DND-41 (cell line): ENCODE data around the gene MAGI1.

Source experiments
- ATAC-seq: fragments of 200-7000 bp; cut with Tn5 transposase; 3 replicates; pipeline ENCODE4 v1.9.1; 2021; ENCODE audit warnings: low read depth; ENCODE audit not compliant: insufficient read depth
- DNase-seq: peaks from one replicate; pipeline ENCODE4 v3.0.0-alpha.2; 2020
- H2AFZ ChIP-seq: 2 replicates; pipeline ENCODE4 v1.6.0; 2012; ENCODE audit warnings: low read depth, low read length
- H3K27ac ChIP-seq: 2 replicates; pipeline ENCODE4 v1.5.1; 2012; ENCODE audit warnings: low read length, inconsistent platforms
- H3K27me3 ChIP-seq: fragments of 200-600 bp; sonication (generic); 2 replicates; pipeline ENCODE4 v1.6.0; 2012; ENCODE audit warnings: low read length, mild to moderate bottlenecking, inconsistent platforms; ENCODE audit not compliant: insufficient read depth, poor library complexity
- H3K36me3 ChIP-seq: 2 replicates; pipeline ENCODE4 v1.5.1; 2012; ENCODE audit warnings: low read length, inconsistent platforms; ENCODE audit not compliant: insufficient read depth
- H3K4me1 ChIP-seq: 2 replicates; pipeline ENCODE4 v1.5.1; 2012; ENCODE audit warnings: mild to moderate bottlenecking, low read length; ENCODE audit not compliant: insufficient read depth
- H3K4me2 ChIP-seq: 2 replicates; pipeline ENCODE4 v1.6.0; 2012; ENCODE audit warnings: mild to moderate bottlenecking, moderate library complexity, low read length, inconsistent platforms; ENCODE audit not compliant: insufficient read depth
- H3K4me3 ChIP-seq, 2 experiments: fragments of 200-600 bp in 1 of 2; shearing (Covaris generic) in 1 of 2; 2 replicates each; pipeline ENCODE4 v1.5.1; 2012 to 2016; ENCODE audit warnings: inconsistent platforms in 2 of 2, low read length in 2 of 2, mild to moderate bottlenecking in 2 of 2, low read depth in 1 of 2, moderate library complexity in 1 of 2
- H3K79me2 ChIP-seq: 2 replicates; pipeline ENCODE4 v1.6.0; 2012; ENCODE audit warnings: low read length, inconsistent platforms; ENCODE audit not compliant: insufficient read depth
- H3K9ac ChIP-seq: 2 replicates; pipeline ENCODE4 v1.6.0; 2012; ENCODE audit warnings: low read depth, mild to moderate bottlenecking, inconsistent platforms, low read length, moderate library complexity
- H3K9me3 ChIP-seq: 2 replicates; pipeline ENCODE4 v1.5.1; 2012; ENCODE audit warnings: low read length, moderate library complexity, mild to moderate bottlenecking, inconsistent platforms; ENCODE audit not compliant: insufficient read depth, severe bottlenecking
- H4K20me1 ChIP-seq: 2 replicates; pipeline ENCODE4 v1.6.0; 2012; ENCODE audit warnings: low read length; ENCODE audit not compliant: insufficient read depth
- EZH2 ChIP-seq: IDR thresholded peaks from 3 replicates; pipeline ENCODE4 v1.6.1; 2012; ENCODE audit warnings: borderline replicate concordance, low read depth, mild to moderate bottlenecking, moderate library complexity, low read length, inconsistent platforms; ENCODE audit not compliant: severe bottlenecking
- TF ChIP-seq, protein P1 (sequence below): IDR thresholded peaks from 2 replicates; pipeline ENCODE4 v1.5.1; 2012; ENCODE audit warnings: borderline replicate concordance, low read length, moderate library complexity, mild to moderate bottlenecking; ENCODE audit not compliant: poor library complexity, severe bottlenecking; ENCODE audit errors: extremely low read depth

MAGI1 gene

DNA sequence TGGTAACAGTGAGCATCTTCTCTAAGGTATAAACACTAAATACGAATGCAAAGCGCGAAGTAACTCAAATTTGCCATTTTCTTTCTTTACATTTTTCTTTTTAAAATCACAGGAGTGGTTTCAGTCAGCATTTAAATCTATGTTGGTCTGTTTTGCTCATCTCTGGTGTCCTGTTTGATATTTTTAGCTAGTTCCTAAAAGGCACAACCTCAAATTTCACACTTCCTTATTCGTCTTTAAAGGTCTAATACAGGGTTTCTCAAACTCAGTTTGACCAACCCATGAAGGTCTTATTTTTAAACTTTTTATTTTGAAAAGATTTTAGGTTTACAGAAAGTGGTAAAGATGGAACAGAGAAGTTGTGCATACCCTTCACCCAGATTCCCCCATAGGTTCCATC lies 201.1 kb downstream of the MAGI1 start:
- H3K27ac ChIP-seq: no peak overlapping the region
- ATAC-seq: no peak

DNA sequence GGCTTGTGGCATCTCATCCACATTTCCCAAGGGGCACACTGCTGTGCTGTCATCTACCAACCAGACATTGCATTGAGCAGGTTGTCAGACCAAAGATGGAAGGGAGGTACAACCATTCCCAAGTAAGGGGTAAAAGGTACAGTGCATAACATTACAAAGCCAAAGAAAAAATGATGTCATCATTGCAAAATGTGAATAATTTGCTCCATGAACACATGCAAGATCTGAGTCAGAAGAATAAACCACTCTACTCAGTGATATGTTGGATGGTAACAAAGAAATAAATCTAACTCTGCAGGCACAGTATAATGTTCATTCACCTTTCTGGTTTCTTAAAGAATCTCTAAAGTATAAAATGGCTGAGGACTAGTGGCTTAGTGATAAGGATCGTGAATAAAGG lies 202.7 kb downstream of the MAGI1 start:
- Histone ChIP-seq H3K4me3 (no peak overlapping the region), H3K27ac (no peak overlapping the region), H3K9me3 (no peaks in the 10 kb centered on the region), H3K4me2 (no peak overlapping the region), H4K20me1 (no peaks in the 10 kb centered on the region), H3K9ac (no peak overlapping the region), H3K4me1 (no peaks in the 10 kb centered on the region), H2AFZ (no peak overlapping the region), H3K27me3 (no peaks in the 10 kb centered on the region), H3K79me2 (no peaks in the 10 kb centered on the region), H3K36me3 (no peaks in the 10 kb centered on the region)
- TF ChIP-seq, protein P1, sequence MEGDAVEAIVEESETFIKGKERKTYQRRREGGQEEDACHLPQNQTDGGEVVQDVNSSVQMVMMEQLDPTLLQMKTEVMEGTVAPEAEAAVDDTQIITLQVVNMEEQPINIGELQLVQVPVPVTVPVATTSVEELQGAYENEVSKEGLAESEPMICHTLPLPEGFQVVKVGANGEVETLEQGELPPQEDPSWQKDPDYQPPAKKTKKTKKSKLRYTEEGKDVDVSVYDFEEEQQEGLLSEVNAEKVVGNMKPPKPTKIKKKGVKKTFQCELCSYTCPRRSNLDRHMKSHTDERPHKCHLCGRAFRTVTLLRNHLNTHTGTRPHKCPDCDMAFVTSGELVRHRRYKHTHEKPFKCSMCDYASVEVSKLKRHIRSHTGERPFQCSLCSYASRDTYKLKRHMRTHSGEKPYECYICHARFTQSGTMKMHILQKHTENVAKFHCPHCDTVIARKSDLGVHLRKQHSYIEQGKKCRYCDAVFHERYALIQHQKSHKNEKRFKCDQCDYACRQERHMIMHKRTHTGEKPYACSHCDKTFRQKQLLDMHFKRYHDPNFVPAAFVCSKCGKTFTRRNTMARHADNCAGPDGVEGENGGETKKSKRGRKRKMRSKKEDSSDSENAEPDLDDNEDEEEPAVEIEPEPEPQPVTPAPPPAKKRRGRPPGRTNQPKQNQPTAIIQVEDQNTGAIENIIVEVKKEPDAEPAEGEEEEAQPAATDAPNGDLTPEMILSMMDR: no peak
- TF ChIP-seq EZH2: no peak
- DNase-seq (no peak), ATAC-seq (no peak)

More for the DNA sequence above, 201.1 kb downstream of the MAGI1 start:
- H3K4me2 ChIP-seq: no peak overlapping the region
- H3K9ac ChIP-seq: no peak overlapping the region
- no peaks in the 10 kb centered on the region for H3K36me3 ChIP-seq
- H3K27me3 ChIP-seq: no peaks in the 10 kb centered on the region
- no peaks in the 10 kb centered on the region for H3K4me1 ChIP-seq
- H4K20me1 ChIP-seq: no peaks in the 10 kb centered on the region
- H2AFZ ChIP-seq: no peak overlapping the region
- no peak overlapping the region for H3K4me3 ChIP-seq
- TF ChIP-seq EZH2: no peak
- TF ChIP-seq, protein P1: no peak
- DNase-seq: no peak
- no peaks in the 10 kb centered on the region for H3K9me3 ChIP-seq
- no peaks in the 10 kb centered on the region for H3K79me2 ChIP-seq

DNA sequence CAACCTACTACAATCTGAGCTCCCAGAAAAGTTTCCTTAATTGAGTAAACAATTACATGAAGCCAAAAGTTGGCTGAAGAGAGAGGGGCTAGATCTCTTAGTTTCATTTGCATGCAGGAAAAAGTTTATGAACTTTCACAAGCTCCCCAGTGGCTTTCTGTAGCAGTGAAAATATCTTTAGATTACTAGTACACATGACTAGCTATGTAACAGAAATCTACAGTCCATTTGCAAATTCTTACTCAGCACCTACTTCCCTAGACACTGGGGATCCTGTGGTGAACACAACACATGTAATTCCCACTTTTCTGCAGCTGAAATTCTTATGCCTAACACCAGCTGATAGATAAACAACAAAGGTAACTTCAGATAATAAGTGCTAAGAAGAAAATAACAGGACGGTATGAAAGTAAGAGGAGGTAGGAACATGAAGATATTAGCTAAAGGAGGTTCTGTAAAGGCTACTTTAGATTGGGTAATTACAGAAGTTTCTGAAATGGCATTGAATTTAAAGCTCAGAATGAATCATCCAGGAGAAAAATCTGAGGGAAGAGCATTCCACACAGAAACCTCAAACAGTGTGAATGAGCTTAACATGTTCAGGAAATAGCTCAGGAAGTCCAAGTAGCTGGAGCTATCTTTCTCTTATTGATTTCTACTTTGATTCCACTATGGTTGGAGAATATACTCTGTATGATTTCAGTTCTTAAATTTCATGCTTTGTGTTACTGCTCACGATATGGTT lies 204.8 kb downstream of the MAGI1 start:
- no peaks in the 10 kb centered on the region for H4K20me1 ChIP-seq
- H3K36me3 ChIP-seq: no peaks in the 10 kb centered on the region
- no peak overlapping the region for H2AFZ ChIP-seq
- no peak for ATAC-seq
- H3K4me2 ChIP-seq: no peak overlapping the region
- no peaks in the 10 kb centered on the region for H3K27me3 ChIP-seq
- no peak overlapping the region for H3K4me3 ChIP-seq
- no peak overlapping the region for H3K27ac ChIP-seq
- no peak overlapping the region for H3K9ac ChIP-seq
- no peak for DNase-seq
- H3K4me1 ChIP-seq: no peaks in the 10 kb centered on the region
- no peaks in the 10 kb centered on the region for H3K79me2 ChIP-seq
- TF ChIP-seq EZH2: no peak
- TF ChIP-seq, protein P1: no peak
- no peaks in the 10 kb centered on the region for H3K9me3 ChIP-seq
